CD4-positive, CD25-positive, alpha-beta regulatory T cell (primary cell): ENCODE results near the gene SELENOM. TPM values are rescaled to one million over a fixed set of nuclear protein-coding genes. Genes with fewer than 3 reads are reported as not detected.

Experiments used
- ATAC-seq, 2 donors: fragments of 150-1000 bp; cut with Tn5 transposase; one replicate each; pipeline ENCODE4 v1.10.0; 2021; ENCODE audit warnings: low read depth in 2 of 2, moderate number of reproducible peaks in 2 of 2, moderate library complexity in 1 of 2
- DNase-seq, 3 donors: peaks; one replicate each; pipeline versions ENCODE4 v3.0.0 to v3.0.0-alpha.2; 2012 to 2022; ENCODE audit warnings: mixed read lengths in 1 of 3
- H3K27ac ChIP-seq: one replicate; pipeline ENCODE4 v1.7.0; 2013; ENCODE audit warnings: mild to moderate bottlenecking, low read length; ENCODE audit not compliant: insufficient read depth, poor library complexity, severe bottlenecking
- H3K27me3 ChIP-seq: one replicate; pipeline ENCODE4 v1.7.0; 2013; ENCODE audit warnings: low read length; ENCODE audit not compliant: control insufficient read depth, insufficient read depth
- H3K36me3 ChIP-seq: one replicate; pipeline ENCODE4 v1.7.0; 2013; ENCODE audit warnings: mild to moderate bottlenecking, low read length, moderate library complexity; ENCODE audit not compliant: control insufficient read depth, insufficient read depth
- H3K4me1 ChIP-seq: 2 replicates; pipeline ENCODE4 v1.7.0; 2013; ENCODE audit warnings: mild to moderate bottlenecking, low read length; ENCODE audit not compliant: insufficient read depth, control insufficient read depth, poor library complexity, severe bottlenecking
- H3K4me3 ChIP-seq: one replicate; pipeline ENCODE4 v1.7.0; 2013; ENCODE audit warnings: low read depth, mild to moderate bottlenecking, low read length, moderate library complexity
- H3K9me3 ChIP-seq, 2 experiments: 1 replicate in 1 of 2; 2 replicates in 1 of 2; pipeline ENCODE4 v1.7.0; 2013; ENCODE audit warnings: low read length in 2 of 2, mild to moderate bottlenecking in 1 of 2, moderate library complexity in 1 of 2; ENCODE audit not compliant: control insufficient read depth in 2 of 2
- H3K27ac Mint-ChIP-seq, 3 donors: one replicate each; pipeline ENCODE4 v1.8.0; 2020 to 2022; ENCODE audit warnings: mild to moderate bottlenecking in 3 of 3, mixed read lengths in 3 of 3, moderate library complexity in 2 of 3
- H3K27me3 Mint-ChIP-seq: one replicate; pipeline ENCODE4 v1.8.0; 2022; ENCODE audit warnings: mild to moderate bottlenecking, mixed read lengths
- H3K36me3 Mint-ChIP-seq: one replicate; pipeline ENCODE4 v1.8.0; 2020; ENCODE audit warnings: mixed read lengths
- H3K4me1 Mint-ChIP-seq, 4 donors: one replicate each; pipeline ENCODE4 v1.8.0; 2020 to 2022; ENCODE audit warnings: mixed read lengths in 4 of 4, mild to moderate bottlenecking in 1 of 4
- H3K4me3 Mint-ChIP-seq, 4 donors: one replicate each; pipeline ENCODE4 v1.8.0; 2020 to 2022; ENCODE audit warnings: mild to moderate bottlenecking in 4 of 4, mixed read lengths in 4 of 4, moderate library complexity in 3 of 4
- H3K9me3 Mint-ChIP-seq, 7 donors: one replicate each; pipeline ENCODE4 v1.8.0; 2020 to 2022; ENCODE audit warnings: mixed read lengths in 7 of 7, mild to moderate bottlenecking in 3 of 7, moderate library complexity in 2 of 7
- polyA plus RNA-seq, 4 donors: library from polyadenylated mRNA; unstranded; fragments of 300-500 nt; fragmentation: Illumina TruSeq; gene quantifications; one replicate each; pipeline ENCODE4 v1.2.3, GENCODE V29; 2021
- total RNA-seq: library from RNA; stranded (reverse); gene quantifications from one replicate; pipeline ENCODE4 v1.2.3, GENCODE V29; 2022

SELENOM gene
- total and polyA plus RNA-seq, 5 donors from 2014 or later: 30.6 to 142 (median 126) TPM

DNA sequence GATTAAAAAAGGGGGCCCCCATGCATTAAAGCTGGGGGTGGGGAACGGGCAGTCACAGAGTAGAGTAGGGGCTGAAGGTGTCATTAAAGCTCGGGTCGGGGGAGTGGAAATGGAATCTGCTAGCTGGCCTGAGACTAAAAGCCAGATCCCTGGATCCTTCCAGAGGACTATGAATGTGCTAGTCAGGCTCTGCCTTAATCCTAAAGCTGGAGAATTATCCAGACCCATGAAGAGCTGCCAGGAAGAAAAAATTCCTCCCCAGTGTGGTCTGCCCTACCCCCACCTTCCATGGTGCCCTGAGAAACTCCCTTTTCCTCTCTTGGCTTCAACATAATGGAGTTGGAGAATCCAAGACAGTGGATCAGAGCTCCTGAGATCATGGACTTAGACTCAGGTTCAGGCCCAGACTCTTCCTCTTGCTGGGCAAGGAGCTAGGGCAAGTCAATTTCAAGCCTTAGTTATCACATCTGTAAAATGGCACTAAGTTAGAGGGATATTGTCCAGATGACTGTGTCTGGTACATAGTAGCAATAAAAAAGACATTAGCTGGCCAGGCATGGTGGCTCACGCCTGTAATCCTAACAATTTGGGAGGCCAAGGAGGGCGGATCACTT is 50.3 kb downstream of the SELENOM start:
- no peak for DNase-seq
- no peaks in the 10 kb centered on the region for H3K9me3 Mint-ChIP-seq
- Histone ChIP-seq H3K27me3 (no peaks in the 10 kb centered on the region), H3K9me3 (no peaks in the 10 kb centered on the region), H3K4me1 (no peaks in the 10 kb centered on the region), H3K4me3 (no peak overlapping the region), H3K27ac (no peak overlapping the region), H3K36me3 (no peaks in the 10 kb centered on the region)
- no peak for ATAC-seq
- no peak overlapping the region for H3K27ac Mint-ChIP-seq
- H3K4me1 Mint-ChIP-seq: no peaks in the 10 kb centered on the region
- H3K27me3 Mint-ChIP-seq: no peaks in the 10 kb centered on the region
- no peak overlapping the region for H3K4me3 Mint-ChIP-seq
- no peaks in the 10 kb centered on the region for H3K36me3 Mint-ChIP-seq

- no peaks in the 10 kb centered on the region for H3K4me1 ChIP-seq
- H3K36me3 Mint-ChIP-seq: no peaks in the 10 kb centered on the region
- H3K4me3 ChIP-seq: no peak overlapping the region
- DNase-seq (no peak), ATAC-seq (no peak)
- H3K27ac Mint-ChIP-seq: no peak overlapping the region
- H3K36me3 ChIP-seq: no peaks in the 10 kb centered on the region
- H3K4me3 Mint-ChIP-seq: no peak overlapping the region
- no peak overlapping the region for H3K27ac ChIP-seq
- H3K4me1 Mint-ChIP-seq: no peaks in the 10 kb centered on the region
- no peaks in the 10 kb centered on the region for H3K27me3 Mint-ChIP-seq
- H3K9me3 ChIP-seq: no peaks in the 10 kb centered on the region
- no peaks in the 10 kb centered on the region for H3K9me3 Mint-ChIP-seq
- no peaks in the 10 kb centered on the region for H3K27me3 ChIP-seq
Measured at GRCh38 chr22:31055635-31056159, 51.7 kb downstream of the SELENOM start.

DNA sequence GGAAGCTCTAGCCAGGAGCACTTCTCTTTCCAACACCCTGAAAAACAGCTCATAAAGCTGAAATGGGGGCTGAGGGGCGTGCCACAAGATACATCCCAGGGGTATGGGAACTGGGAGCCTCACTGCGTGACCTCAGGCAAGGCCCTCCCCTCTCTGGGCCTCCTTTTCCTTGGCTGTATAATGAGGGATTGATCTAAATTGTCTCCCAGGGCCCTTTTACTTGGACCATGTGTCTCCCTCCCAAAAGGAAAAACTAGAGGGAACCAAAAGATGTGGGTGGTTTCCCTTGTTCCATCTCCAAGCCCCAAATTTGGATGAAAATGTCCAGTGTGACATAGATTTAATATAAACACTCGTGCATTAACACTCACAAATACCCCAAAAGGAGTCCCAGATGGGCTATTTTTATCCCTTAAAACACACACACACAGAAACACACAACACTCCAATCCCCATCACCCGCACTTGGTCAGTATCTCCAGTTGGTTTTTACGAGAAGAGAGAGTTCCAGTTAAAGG is 52.2 kb downstream of the SELENOM start:
- DNase-seq (no peak), ATAC-seq (no peak)
- no peaks in the 10 kb centered on the region for H3K36me3 Mint-ChIP-seq
- H3K4me3 Mint-ChIP-seq: no peak overlapping the region
- H3K4me1 ChIP-seq: no peaks in the 10 kb centered on the region
- H3K4me1 Mint-ChIP-seq: no peaks in the 10 kb centered on the region
- no peak overlapping the region for H3K27ac Mint-ChIP-seq
- H3K27me3 Mint-ChIP-seq: no peaks in the 10 kb centered on the region
- no peaks in the 10 kb centered on the region for H3K27me3 ChIP-seq
- H3K36me3 ChIP-seq: no peaks in the 10 kb centered on the region
- H3K9me3 ChIP-seq: no peaks in the 10 kb centered on the region
- H3K27ac ChIP-seq: no peak overlapping the region
- H3K9me3 Mint-ChIP-seq: no peaks in the 10 kb centered on the region
- no peak overlapping the region for H3K4me3 ChIP-seq

Other genes with a start within 250 kb of the SELENOM start
- gene MORC2, start 138.8 kb downstream of the SELENOM start, total RNA-seq: 39.0 TPM
- gene MORC2, start 138.8 kb downstream of the SELENOM start, polyA plus RNA-seq: 10 to 100 TPM in 3 of 4 donors, 1 to 10 TPM in 1; 7.6 to 21.2 (median 16.4) TPM
- gene TUG1, start 138.3 kb downstream of the SELENOM start, total RNA-seq: 90.9 TPM
- 10 to 100 TPM; 18.2 to 24.9 (median 20.7) TPM for gene TUG1, start 138.3 kb downstream of the SELENOM start, polyA plus RNA-seq
- 6.5 TPM for gene SMTN, start 26.2 kb downstream of the SELENOM start, total RNA-seq
- gene SMTN, start 26.2 kb downstream of the SELENOM start, polyA plus RNA-seq: under 1 TPM in 3 of 4 donors, not detected in 1; 0.33 to 0.78 (median 0.47) TPM
- not detected for gene INPP5J, start 15.4 kb upstream of the SELENOM start, total RNA-seq
- gene INPP5J, start 15.4 kb upstream of the SELENOM start, polyA plus RNA-seq: under 1 TPM in 1 of 4 donors, not detected in 3; 0.47 TPM
- gene PLA2G3, start 32.9 kb upstream of the SELENOM start, total RNA-seq: not detected
- gene PLA2G3, start 32.9 kb upstream of the SELENOM start, polyA plus RNA-seq: not detected
- gene RNF185, start 52.6 kb upstream of the SELENOM start, total RNA-seq: 13.8 TPM
- gene RNF185, start 52.6 kb upstream of the SELENOM start, polyA plus RNA-seq: 10 to 100 TPM; 23.6 to 34.7 (median 30.4) TPM
- gene LIMK2, start 104.7 kb upstream of the SELENOM start, total RNA-seq: 42.4 TPM
- gene LIMK2, start 104.7 kb upstream of the SELENOM start, polyA plus RNA-seq: 10 to 100 TPM; 22.4 to 33.2 (median 24.9) TPM
- 534 TPM for gene PIK3IP1, start 184.9 kb upstream of the SELENOM start, total RNA-seq
- gene PIK3IP1, start 184.9 kb upstream of the SELENOM start, polyA plus RNA-seq: 100 to 1,000 TPM; 425 to 700 (median 557) TPM
- 38.9 TPM for gene PATZ1, start 238.8 kb upstream of the SELENOM start, total RNA-seq
- 10 to 100 TPM in 3 of 4 donors, 1 to 10 TPM in 1; 8.2 to 13.8 (median 11.8) TPM for gene PATZ1, start 238.8 kb upstream of the SELENOM start, polyA plus RNA-seq